ENCODE results near the gene FRMD8. TPM values are rescaled to one million over a fixed set of nuclear protein-coding genes. Genes with fewer than 3 reads are reported as not detected.
A peak's percentile ranks its signal among the peaks of the same experiment; 100 is the strongest.
"Not testable (repeated sequence)": the region's sequence is repeated elsewhere in the genome, so short reads cannot be mapped to it uniquely, and the experiment has no call there.

The FRMD8 gene
- total RNA-seq, 1 donor from 2014 or later = 8.4 TPM

GRCh38 chr11:65444314-65445051, 58.0 kb downstream of the FRMD8 start:
- peaks cover 32 to 48% (median 40%) of the 10 kb centered on the region in 3 donors for H3K4me1 ChIP-seq (ENCODE audit: control insufficient read depth in 3 of 3, insufficient read depth in 3 of 3, low read length in 3 of 3)
- H3K36me3 ChIP-seq (ENCODE audit: control insufficient read depth in 3 of 3, insufficient read depth in 3 of 3, low read length in 3 of 3) = peaks cover 38 to 47% (median 42%) of the 10 kb centered on the region in 3 donors
- no peak overlapping the region for H3K4me3 ChIP-seq (ENCODE audit: low read length in 3 of 3)
- H3K9ac ChIP-seq (ENCODE audit: low read depth in 1 of 3, low read length in 3 of 3) = peak overlapping the region in 1 of 3 donors; percentile 45
- no peaks in the 10 kb centered on the region for H3K27me3 ChIP-seq (ENCODE audit: control insufficient read depth in 3 of 3, insufficient read depth in 3 of 3, low read length in 3 of 3)
- H3K27ac ChIP-seq (ENCODE audit: low read depth, low read length) = peak overlapping the region; percentile 56
- no peaks in the 10 kb centered on the region for H3K9me3 ChIP-seq (ENCODE audit: control insufficient read depth in 3 of 3, low read length in 3 of 3)

DNA sequence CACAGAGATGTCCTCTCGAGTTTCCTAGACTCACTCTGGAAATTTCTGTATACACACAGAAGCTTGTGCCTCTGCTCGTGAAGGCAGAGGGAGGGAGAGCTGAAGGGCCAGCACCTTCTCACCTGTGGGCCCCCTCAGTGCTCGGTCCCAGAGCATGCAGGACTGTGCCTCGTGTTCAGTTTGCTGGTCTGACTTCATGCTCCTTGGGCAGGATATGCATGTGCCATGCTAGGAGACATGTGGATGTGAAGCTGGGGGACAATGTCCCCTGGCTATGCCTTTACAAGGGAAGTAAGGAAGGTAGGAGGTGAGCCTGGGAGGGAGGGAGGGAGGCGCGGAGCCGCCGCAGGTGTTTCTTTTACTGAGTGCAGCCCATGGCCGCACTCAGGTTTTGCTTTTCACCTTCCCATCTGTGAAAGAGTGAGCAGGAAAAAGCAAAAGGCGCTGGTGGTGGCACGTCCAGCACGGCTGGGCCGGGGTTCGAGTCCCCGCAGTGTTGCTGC, 58.7 kb downstream of the FRMD8 start:
- Histone ChIP-seq H3K36me3 (ENCODE audit: control insufficient read depth in 3 of 3, insufficient read depth in 3 of 3, low read length in 3 of 3) (peaks cover 35 to 46% (median 40%) of the 10 kb centered on the region in 3 donors), H3K27me3 (ENCODE audit: control insufficient read depth in 3 of 3, insufficient read depth in 3 of 3, low read length in 3 of 3) (no peaks in the 10 kb centered on the region), H3K9ac (ENCODE audit: low read depth in 1 of 3, low read length in 3 of 3) (peak overlapping the region in 1 of 3 donors; percentile 45), H3K4me1 (ENCODE audit: control insufficient read depth in 3 of 3, insufficient read depth in 3 of 3, low read length in 3 of 3) (peaks cover 28 to 48% (median 39%) of the 10 kb centered on the region in 3 donors), H3K4me3 (ENCODE audit: low read length in 3 of 3) (no peak overlapping the region), H3K27ac (ENCODE audit: low read depth, low read length) (peak overlapping the region; percentile 56), H3K9me3 (ENCODE audit: control insufficient read depth in 3 of 3, low read length in 3 of 3) (no peaks in the 10 kb centered on the region)

- H3K27ac ChIP-seq (ENCODE audit: low read depth, low read length) = peak overlapping the region; percentile 56
- peaks cover 33 to 43% (median 36%) of the 10 kb centered on the region in 3 donors for H3K36me3 ChIP-seq (ENCODE audit: control insufficient read depth in 3 of 3, insufficient read depth in 3 of 3, low read length in 3 of 3)
- peak overlapping the region in 1 of 3 donors; percentile 45 for H3K9ac ChIP-seq (ENCODE audit: low read depth in 1 of 3, low read length in 3 of 3)
- H3K4me1 ChIP-seq (ENCODE audit: control insufficient read depth in 3 of 3, insufficient read depth in 3 of 3, low read length in 3 of 3) = peaks cover 27 to 42% (median 35%) of the 10 kb centered on the region in 3 donors
- no peak overlapping the region for H3K4me3 ChIP-seq (ENCODE audit: low read length in 3 of 3)
- H3K9me3 ChIP-seq (ENCODE audit: control insufficient read depth in 3 of 3, low read length in 3 of 3) = no peaks in the 10 kb centered on the region
- H3K27me3 ChIP-seq (ENCODE audit: control insufficient read depth in 3 of 3, insufficient read depth in 3 of 3, low read length in 3 of 3) = no peaks in the 10 kb centered on the region
Observed at GRCh38 chr11:65445604-65446445, 59.4 kb downstream of the FRMD8 start.

DNA sequence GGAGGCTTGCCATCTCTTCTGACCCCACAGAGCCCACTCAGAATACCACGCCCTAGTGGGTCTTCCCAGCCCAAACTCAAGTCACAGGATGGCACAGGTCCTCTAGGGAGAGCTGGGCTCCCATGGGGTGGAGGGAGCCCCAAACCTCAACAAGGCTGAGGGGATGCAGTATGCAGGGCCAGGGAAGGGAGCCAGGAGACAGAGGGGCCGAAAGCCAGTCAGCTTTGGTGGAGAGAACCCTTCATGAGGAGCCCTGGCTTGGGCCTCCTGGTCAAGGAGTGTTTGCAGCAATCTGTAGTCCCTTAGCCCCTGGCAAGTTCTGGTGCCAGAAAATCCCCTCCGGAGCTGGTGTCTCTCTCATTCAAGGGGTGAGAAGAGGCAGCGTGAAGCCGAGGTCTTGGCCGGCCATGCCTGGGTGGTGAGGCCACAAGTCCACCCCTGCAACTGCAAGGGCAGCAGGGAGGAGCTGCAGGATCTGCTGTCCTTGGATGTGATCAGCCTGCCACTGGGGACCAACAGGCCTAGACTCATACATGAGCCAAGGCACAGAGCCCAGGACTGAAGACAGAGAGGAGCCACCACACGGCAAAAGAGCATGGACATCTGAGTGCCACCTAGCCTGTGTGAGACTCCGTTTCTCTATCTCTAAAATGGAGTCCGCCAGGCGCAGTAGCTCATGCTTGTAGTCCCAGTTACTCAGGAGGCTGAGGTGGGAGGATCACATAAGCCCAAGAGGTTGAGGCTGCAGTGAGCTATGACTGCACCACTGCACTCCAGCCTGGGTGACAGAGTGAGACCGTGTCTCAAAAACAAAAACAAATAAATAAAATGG, 60.2 kb downstream of the FRMD8 start:
- peaks cover 22 to 37% (median 29%) of the 10 kb centered on the region in 3 donors for H3K4me1 ChIP-seq (ENCODE audit: control insufficient read depth in 3 of 3, insufficient read depth in 3 of 3, low read length in 3 of 3)
- peaks cover 28 to 39% (median 31%) of the 10 kb centered on the region in 3 donors for H3K36me3 ChIP-seq (ENCODE audit: control insufficient read depth in 3 of 3, insufficient read depth in 3 of 3, low read length in 3 of 3)
- no peaks in the 10 kb centered on the region for H3K27me3 ChIP-seq (ENCODE audit: control insufficient read depth in 3 of 3, insufficient read depth in 3 of 3, low read length in 3 of 3)
- H3K4me3 ChIP-seq (ENCODE audit: low read length in 3 of 3) = no peak overlapping the region
- no peak overlapping the region for H3K9ac ChIP-seq (ENCODE audit: low read depth in 1 of 3, low read length in 3 of 3)
- H3K9me3 ChIP-seq (ENCODE audit: control insufficient read depth in 3 of 3, low read length in 3 of 3) = no peaks in the 10 kb centered on the region
- peak overlapping the region; percentile 56 for H3K27ac ChIP-seq (ENCODE audit: low read depth, low read length)

DNA sequence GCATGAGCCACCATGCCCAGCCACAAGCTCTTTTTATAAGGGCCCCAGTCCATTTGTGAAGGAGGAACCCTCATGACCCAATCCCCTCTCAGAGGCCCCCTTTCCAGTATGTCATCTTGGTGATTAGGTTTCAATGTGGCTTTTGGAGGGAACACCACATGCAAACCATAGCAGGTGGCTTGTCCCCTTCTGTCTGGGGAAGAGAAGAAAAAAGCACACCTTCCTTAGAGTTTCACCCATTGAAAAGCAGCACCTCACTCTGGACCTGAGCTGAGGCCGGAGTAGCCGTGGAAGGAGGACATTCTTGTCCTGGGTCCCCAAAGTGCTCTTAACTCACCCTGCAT, 61.6 kb downstream of the FRMD8 start:
- H3K36me3 ChIP-seq (ENCODE audit: control insufficient read depth in 3 of 3, insufficient read depth in 3 of 3, low read length in 3 of 3) = peaks cover 17 to 27% (median 22%) of the 10 kb centered on the region in 3 donors
- peaks cover 11 to 28% (median 23%) of the 10 kb centered on the region in 3 donors for H3K4me1 ChIP-seq (ENCODE audit: control insufficient read depth in 3 of 3, insufficient read depth in 3 of 3, low read length in 3 of 3)
- peak overlapping the region; percentile 79 for H3K27ac ChIP-seq (ENCODE audit: low read depth, low read length)
- H3K4me3 ChIP-seq (ENCODE audit: low read length in 3 of 3) = no peak overlapping the region
- H3K9ac ChIP-seq (ENCODE audit: low read depth in 1 of 3, low read length in 3 of 3) = no peak overlapping the region
- H3K9me3 ChIP-seq (ENCODE audit: control insufficient read depth in 3 of 3, low read length in 3 of 3) = no peaks in the 10 kb centered on the region
- no peaks in the 10 kb centered on the region for H3K27me3 ChIP-seq (ENCODE audit: control insufficient read depth in 3 of 3, insufficient read depth in 3 of 3, low read length in 3 of 3)

- no peaks in the 10 kb centered on the region for H3K9me3 ChIP-seq (ENCODE audit: control insufficient read depth in 3 of 3, low read length in 3 of 3)
- H3K4me3 ChIP-seq (ENCODE audit: low read length in 3 of 3) = no peak overlapping the region
- peaks cover 12 to 22% (median 17%) of the 10 kb centered on the region in 3 donors for H3K36me3 ChIP-seq (ENCODE audit: control insufficient read depth in 3 of 3, insufficient read depth in 3 of 3, low read length in 3 of 3)
- peaks cover 6 to 23% (median 19%) of the 10 kb centered on the region in 3 donors for H3K4me1 ChIP-seq (ENCODE audit: control insufficient read depth in 3 of 3, insufficient read depth in 3 of 3, low read length in 3 of 3)
- H3K27ac ChIP-seq (ENCODE audit: low read depth, low read length) = peak overlapping the region; percentile 79
- H3K27me3 ChIP-seq (ENCODE audit: control insufficient read depth in 3 of 3, insufficient read depth in 3 of 3, low read length in 3 of 3) = no peaks in the 10 kb centered on the region
- H3K9ac ChIP-seq (ENCODE audit: low read depth in 1 of 3, low read length in 3 of 3) = no peak overlapping the region
Observed at GRCh38 chr11:65448418-65449105, 62.1 kb downstream of the FRMD8 start.

DNA sequence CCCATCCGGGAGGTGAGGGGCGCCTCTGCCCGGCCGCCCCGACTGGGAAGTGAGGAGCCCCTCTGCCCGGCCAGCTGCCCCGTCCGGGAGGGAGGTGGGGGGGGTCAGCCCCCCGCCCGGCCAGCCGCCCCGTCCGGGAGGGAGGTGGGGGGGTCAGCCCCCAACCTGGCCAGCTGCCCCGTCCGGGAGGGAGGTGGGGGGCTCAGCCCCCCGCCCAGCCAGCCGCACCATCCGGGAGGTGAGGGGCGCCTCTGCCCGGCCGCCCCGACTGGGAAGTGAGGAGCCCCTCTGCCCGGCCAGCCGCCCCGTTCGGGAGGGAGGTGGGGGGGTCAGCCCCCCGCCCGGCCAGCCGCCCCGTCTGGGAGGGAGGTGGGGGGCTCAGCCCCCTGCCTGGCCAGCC, 64.9 kb downstream of the FRMD8 start:
- not testable (repeated sequence) for H3K9ac ChIP-seq (ENCODE audit: low read depth in 1 of 3, low read length in 3 of 3); H3K36me3 ChIP-seq (ENCODE audit: control insufficient read depth in 3 of 3, insufficient read depth in 3 of 3, low read length in 3 of 3); H3K9me3 ChIP-seq (ENCODE audit: control insufficient read depth in 3 of 3, low read length in 3 of 3); H3K27ac ChIP-seq (ENCODE audit: low read depth, low read length); H3K4me3 ChIP-seq (ENCODE audit: low read length in 3 of 3); H3K27me3 ChIP-seq (ENCODE audit: control insufficient read depth in 3 of 3, insufficient read depth in 3 of 3, low read length in 3 of 3)
- peaks cover 16 to 20% (median 20%) of the 10 kb centered on the region in 3 donors for H3K4me1 ChIP-seq (ENCODE audit: control insufficient read depth in 3 of 3, insufficient read depth in 3 of 3, low read length in 3 of 3)

DNA sequence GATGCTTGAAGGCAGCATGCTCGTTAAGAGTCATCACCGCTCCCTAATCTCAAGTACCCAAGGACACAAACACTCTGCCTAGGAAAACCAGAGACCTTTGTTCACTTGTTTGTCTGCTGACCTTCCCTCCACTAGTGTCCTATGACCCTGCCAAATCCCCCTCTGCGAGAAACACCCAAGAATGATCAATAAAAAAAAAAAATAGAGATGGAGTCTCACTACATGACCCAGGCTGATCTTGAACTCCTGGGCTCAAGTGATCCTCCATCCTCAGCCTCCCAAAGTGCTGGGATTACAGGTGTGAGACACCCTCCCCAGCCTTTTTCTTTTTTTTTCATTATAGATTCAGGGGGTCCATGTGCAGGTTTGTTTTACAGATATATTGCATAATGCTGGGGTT, 65.8 kb downstream of the FRMD8 start:
- H3K36me3 ChIP-seq (ENCODE audit: control insufficient read depth in 3 of 3, insufficient read depth in 3 of 3, low read length in 3 of 3); H3K27ac ChIP-seq (ENCODE audit: low read depth, low read length); H3K9me3 ChIP-seq (ENCODE audit: control insufficient read depth in 3 of 3, low read length in 3 of 3); H3K9ac ChIP-seq (ENCODE audit: low read depth in 1 of 3, low read length in 3 of 3); H3K27me3 ChIP-seq (ENCODE audit: control insufficient read depth in 3 of 3, insufficient read depth in 3 of 3, low read length in 3 of 3); H3K4me3 ChIP-seq (ENCODE audit: low read length in 3 of 3): not testable (repeated sequence)
- H3K4me1 ChIP-seq (ENCODE audit: control insufficient read depth in 3 of 3, insufficient read depth in 3 of 3, low read length in 3 of 3) = peaks cover 16 to 20% (median 20%) of the 10 kb centered on the region in 3 donors

Data from skeletal muscle tissue (tissue), 4 donors.